Lower leg skin (tissue), 4 donors: Measurements from ENCODE around the gene ANAPC2. TPM values are rescaled to one million over a fixed set of nuclear protein-coding genes. Genes with fewer than 3 reads are reported as not detected.

ENCODE experiments used
- DNase-seq, 2 donors: peaks; one replicate each; pipeline ENCODE4 v3.0.0-alpha.2; 2019; ENCODE audit warnings: low spot score in 2 of 2
- H3K4me3 ChIP-seq: fragments of 200-600 bp; sonication (generic); 2 replicates; pipeline ENCODE4 v1.5.1; 2017; ENCODE audit warnings: mild to moderate bottlenecking, low read depth; ENCODE audit not compliant: poor library complexity, severe bottlenecking
- POLR2A ChIP-seq, 2 donors: fragments of 450-650 bp; IDR thresholded peaks; one replicate each; pipeline ENCODE4 v1.6.1; 2016 to 2017; ENCODE audit warnings: antibody characterized with exemption in 2 of 2, mild to moderate bottlenecking in 1 of 2, moderate library complexity in 1 of 2
- WGBS, 2 donors: methylation state at CpG; one replicate each; pipeline ENCODE4 v1.1.5; 2018; 5-methylcytosine and 5-hydroxymethylcytosine counted together
- intact Hi-C: fragments of 100-400 bp; cut with DNase I; formaldehyde crosslinking; loops from one replicate; pipeline ENCODE4 v1.15.0; 2023; ENCODE audit warnings: low total_unique reads
- total RNA-seq, 4 donors: library from RNA; depleted of rRNA; stranded (reverse); fragments of >200 nt; gene quantifications; one replicate each; pipeline ENCODE4 v1.1.0, GENCODE V29; 2016
- TF ChIP-seq, protein P1 (sequence below), 3 donors: fragments of 450-650 bp; IDR thresholded peaks; one replicate each; pipeline ENCODE4 v1.5.1; 2016; ENCODE audit warnings: antibody characterized with exemption in 3 of 3, mild to moderate bottlenecking in 3 of 3, moderate library complexity in 2 of 3

Gene ANAPC2
- total RNA-seq, result 10 to 100 TPM; 26.2 to 69.3 (median 30.5) TPM

- 0 to 1% methylated on average over 52 to 70 of the region's 98 CpGs for WGBS, 2 donors
Observed at GRCh38 chr9:137188490-137189296, at the start of gene ANAPC2, which contains the start of gene SSNA1. Gene ANAPC2, minus strand, starts transcription at chr9:137188560. Its CDS starts 28 bp downstream, at chr9:137188532. Gene SSNA1, plus strand, starts transcription at chr9:137188676. Its CDS starts 51 bp downstream, at chr9:137188727.

DNA sequence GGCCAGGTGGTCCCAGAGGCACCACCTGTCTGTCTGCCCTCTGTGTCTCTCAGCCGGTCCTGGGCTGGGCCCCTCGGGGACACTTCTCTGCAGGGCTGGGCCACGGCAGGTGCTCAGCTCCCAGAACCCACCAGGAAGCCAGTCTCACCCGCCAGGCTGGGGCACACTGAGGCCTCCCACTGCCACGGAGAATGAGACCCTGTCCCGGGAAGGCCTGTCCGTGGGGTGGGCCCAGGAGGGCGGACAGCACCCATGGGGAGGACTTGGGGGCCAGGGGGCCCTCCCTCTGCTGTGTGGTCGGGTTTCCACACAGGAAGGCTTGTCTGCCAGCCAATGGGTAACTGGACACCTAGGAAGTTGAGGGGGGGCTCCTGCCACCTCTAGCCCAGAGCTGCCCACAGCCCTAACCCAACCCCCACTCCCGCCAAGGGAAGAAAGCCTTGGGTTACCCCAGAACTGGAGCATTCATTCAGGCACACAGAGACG, 48.6 kb upstream of the ANAPC2 start:
- no peak for TF ChIP-seq POLR2A (IDR thresholded peaks at IDR 0.05)
- TF ChIP-seq, protein P1, sequence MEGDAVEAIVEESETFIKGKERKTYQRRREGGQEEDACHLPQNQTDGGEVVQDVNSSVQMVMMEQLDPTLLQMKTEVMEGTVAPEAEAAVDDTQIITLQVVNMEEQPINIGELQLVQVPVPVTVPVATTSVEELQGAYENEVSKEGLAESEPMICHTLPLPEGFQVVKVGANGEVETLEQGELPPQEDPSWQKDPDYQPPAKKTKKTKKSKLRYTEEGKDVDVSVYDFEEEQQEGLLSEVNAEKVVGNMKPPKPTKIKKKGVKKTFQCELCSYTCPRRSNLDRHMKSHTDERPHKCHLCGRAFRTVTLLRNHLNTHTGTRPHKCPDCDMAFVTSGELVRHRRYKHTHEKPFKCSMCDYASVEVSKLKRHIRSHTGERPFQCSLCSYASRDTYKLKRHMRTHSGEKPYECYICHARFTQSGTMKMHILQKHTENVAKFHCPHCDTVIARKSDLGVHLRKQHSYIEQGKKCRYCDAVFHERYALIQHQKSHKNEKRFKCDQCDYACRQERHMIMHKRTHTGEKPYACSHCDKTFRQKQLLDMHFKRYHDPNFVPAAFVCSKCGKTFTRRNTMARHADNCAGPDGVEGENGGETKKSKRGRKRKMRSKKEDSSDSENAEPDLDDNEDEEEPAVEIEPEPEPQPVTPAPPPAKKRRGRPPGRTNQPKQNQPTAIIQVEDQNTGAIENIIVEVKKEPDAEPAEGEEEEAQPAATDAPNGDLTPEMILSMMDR (IDR thresholded peaks at IDR 0.05), result no peak
- no peak overlapping the region for H3K4me3 ChIP-seq
- DNase-seq, result no peak
- WGBS, 2 donors, result 42 to 95% methylated on average over 2 to 11 of the region's 11 CpGs
- intact Hi-C loops, result no loop called here

More at GRCh38 chr9:137188490-137189296, at the start of gene ANAPC2, which contains the start of gene SSNA1:
- DNase-seq, result peak; percentile 86 to 98
- H3K4me3 ChIP-seq, result peak within 1 kb of the TSS; percentile 71
- TF ChIP-seq, protein P1 (IDR thresholded peaks at IDR 0.05), result no peak
- TF ChIP-seq POLR2A (IDR thresholded peaks at IDR 0.05), result peak in 1 of 2 donors; percentile 37
- intact Hi-C loops, result loop anchor here (5.0 kb wide), 1 partner anchor 81 kb away; no protein-coding TSS in a partner anchor

DNA sequence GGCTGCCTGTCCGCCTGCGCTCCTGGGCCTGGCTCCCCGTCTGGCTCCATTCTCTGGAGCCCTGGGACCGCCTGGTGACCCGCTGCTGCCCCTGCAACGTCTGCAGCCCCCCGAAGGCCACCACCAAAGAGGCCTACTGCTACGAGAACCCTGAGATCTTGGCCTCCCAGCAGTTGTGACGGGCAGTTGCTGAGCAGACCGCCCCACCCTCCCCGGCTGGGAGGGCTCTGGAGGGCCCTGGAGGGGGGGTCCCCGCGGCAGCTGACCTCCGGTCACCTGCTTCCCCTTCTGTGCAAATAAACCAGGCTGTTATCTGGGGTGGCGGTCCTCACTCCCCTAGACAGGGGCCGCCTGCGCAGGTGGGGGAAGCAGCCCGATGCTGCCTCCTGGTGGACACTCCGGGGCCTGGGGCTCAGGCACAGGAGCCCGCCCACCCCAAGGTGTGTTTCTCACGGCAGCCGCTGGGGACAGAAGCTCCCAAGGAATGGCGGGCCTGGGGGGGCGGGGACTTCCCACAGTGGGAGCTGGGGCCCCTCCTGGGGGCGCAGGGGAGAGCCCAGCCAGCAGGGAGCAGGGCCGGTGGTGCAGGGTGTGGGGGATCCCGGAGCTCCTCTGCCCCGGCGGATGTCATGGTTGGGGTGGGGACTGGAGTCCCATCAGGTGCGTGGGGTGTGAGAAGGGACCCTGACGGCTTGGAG, 48.0 kb upstream of the ANAPC2 start:
- 22 to 35% methylated on average over 18 to 21 of the region's 31 CpGs for WGBS, 2 donors
- intact Hi-C loops, result no loop called here
- TF ChIP-seq, protein P1 (IDR thresholded peaks at IDR 0.05), result peak in 1 of 3 donors; percentile 64
- no peak for TF ChIP-seq POLR2A (IDR thresholded peaks at IDR 0.05)
- H3K4me3 ChIP-seq, result no peak overlapping the region
- peak; percentile 75 to 95 for DNase-seq

GRCh38 chr9:137235424-137236237, 47.3 kb upstream of the ANAPC2 start:
- H3K4me3 ChIP-seq, result no peak overlapping the region
- intact Hi-C loops, result no loop called here
- WGBS, 2 donors, result 72 to 75% methylated on average over 18 to 32 of the region's 35 CpGs
- TF ChIP-seq, protein P1 (IDR thresholded peaks at IDR 0.05), result no peak
- TF ChIP-seq POLR2A (IDR thresholded peaks at IDR 0.05), result no peak
- DNase-seq, result no peak

DNA sequence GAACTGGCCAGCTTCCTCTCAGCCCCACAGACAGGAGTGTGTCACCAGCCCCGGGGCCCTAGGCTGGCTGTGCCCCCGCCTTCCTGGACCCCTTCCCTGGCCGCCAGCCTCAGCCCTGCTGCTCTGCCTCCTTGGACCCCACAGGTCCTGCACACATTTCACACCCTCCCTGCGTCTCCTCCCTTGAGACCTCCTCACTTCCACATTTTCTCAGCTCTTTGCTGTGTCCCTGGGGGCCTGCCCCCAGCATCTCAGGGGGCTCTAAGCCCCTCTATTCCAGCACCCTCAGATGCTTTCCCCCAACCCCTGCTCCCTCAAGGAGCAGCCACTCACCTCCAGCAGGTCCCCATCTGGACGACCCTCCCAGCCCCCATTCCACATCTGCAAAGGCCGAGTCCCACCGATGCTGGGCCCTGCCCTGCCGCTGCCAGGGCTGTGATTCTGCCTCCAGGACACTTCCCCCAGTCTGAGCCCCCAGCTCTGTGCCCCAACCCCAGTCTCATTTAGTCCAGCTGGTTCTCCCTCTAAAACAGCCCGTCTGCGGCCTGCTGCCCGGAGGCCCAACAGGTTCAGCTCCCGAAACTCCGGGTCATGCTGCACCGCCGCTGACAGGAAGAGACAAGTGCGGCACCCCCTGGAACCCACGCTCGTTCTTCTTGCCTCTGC, 46.5 kb upstream of the ANAPC2 start:
- DNase-seq, result no peak
- TF ChIP-seq POLR2A (IDR thresholded peaks at IDR 0.05), result no peak
- TF ChIP-seq, protein P1 (IDR thresholded peaks at IDR 0.05), result no peak
- no peak overlapping the region for H3K4me3 ChIP-seq
- 66 to 74% methylated on average over 17 of the region's 18 CpGs for WGBS, 2 donors
- intact Hi-C loops, result no loop called here
